ENCODE data around the gene ZC3H8.

DNA sequence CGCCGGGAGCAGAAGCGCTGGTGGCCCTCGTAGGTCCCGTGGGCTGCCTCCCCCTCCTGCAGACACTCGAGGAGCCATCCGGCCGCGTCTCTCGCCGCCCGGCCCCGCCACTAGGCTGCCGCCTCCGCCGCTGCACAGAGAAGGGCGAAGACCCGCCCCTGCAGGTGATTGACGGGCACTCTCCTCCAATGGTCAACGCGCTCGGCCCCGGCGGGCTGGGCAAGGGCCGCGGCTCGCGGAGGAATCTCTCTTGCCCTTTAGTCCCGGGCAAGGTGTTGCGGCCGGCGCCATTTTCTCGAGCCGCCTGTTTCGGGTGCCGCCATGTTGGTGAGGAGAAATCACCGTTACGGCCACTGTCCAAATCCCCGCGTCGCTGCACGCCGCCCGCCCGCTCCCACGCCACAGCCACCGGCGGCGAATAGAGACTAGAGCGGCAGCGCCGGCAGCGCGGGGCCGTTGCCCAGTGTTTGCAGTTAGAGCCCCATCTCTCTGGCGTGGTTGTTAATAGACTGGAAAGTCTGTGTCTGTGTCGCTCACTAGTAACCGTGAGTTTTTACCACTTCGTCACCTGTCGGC is 20.6 kb upstream of the ZC3H8 start, which contains the start of gene ZC3H6:
- TF ChIP-seq, protein P1, sequence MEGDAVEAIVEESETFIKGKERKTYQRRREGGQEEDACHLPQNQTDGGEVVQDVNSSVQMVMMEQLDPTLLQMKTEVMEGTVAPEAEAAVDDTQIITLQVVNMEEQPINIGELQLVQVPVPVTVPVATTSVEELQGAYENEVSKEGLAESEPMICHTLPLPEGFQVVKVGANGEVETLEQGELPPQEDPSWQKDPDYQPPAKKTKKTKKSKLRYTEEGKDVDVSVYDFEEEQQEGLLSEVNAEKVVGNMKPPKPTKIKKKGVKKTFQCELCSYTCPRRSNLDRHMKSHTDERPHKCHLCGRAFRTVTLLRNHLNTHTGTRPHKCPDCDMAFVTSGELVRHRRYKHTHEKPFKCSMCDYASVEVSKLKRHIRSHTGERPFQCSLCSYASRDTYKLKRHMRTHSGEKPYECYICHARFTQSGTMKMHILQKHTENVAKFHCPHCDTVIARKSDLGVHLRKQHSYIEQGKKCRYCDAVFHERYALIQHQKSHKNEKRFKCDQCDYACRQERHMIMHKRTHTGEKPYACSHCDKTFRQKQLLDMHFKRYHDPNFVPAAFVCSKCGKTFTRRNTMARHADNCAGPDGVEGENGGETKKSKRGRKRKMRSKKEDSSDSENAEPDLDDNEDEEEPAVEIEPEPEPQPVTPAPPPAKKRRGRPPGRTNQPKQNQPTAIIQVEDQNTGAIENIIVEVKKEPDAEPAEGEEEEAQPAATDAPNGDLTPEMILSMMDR (IDR thresholded peaks at IDR 0.05; ENCODE audit: low read length): no peak
- no peak for TF ChIP-seq EZH2 (IDR thresholded peaks at IDR 0.05; ENCODE audit: borderline replicate concordance, low read length)
